ENCODE measurements around the gene DENND2C.

The DENND2C gene

DNA sequence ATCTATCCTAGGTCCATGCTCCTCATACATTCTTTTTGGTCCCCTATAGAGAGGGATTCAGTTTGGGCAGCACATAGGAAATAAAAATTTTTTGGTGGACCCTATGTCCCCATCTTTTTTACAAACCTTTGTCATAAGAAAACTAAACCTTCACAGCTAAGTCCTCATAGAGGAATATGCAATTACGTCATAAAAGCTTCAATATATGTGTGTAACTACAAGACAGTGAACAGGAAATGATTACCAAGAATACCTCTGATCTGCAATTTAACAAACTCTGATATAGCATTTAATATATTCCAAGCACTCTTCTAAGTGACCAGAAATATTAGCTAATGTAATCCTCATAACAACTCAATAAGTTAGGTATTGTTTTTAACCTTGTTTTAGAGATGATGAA lies 6.3 kb upstream of the DENND2C start:
- no peak for DNase-seq (ENCODE audit: low read depth, low spot score)

DNA sequence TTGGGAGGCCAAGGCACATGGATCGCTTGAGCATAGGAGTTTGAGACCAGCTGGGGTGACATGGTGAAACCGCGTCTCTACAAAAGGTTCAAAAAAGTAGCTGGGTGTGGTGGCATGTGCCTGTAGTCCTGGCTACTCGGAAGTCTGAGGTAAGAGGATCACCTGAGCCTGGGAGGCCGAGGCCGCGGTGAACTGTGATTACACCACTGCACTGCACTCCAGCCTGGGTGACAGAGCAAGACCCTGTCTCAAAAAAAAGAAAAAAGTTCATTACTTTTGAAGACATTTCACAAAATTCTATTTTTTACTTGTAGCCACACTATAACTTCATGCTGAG lies 2.1 kb upstream of the DENND2C start:
- no peak for DNase-seq (ENCODE audit: low read depth, low spot score)

DNA sequence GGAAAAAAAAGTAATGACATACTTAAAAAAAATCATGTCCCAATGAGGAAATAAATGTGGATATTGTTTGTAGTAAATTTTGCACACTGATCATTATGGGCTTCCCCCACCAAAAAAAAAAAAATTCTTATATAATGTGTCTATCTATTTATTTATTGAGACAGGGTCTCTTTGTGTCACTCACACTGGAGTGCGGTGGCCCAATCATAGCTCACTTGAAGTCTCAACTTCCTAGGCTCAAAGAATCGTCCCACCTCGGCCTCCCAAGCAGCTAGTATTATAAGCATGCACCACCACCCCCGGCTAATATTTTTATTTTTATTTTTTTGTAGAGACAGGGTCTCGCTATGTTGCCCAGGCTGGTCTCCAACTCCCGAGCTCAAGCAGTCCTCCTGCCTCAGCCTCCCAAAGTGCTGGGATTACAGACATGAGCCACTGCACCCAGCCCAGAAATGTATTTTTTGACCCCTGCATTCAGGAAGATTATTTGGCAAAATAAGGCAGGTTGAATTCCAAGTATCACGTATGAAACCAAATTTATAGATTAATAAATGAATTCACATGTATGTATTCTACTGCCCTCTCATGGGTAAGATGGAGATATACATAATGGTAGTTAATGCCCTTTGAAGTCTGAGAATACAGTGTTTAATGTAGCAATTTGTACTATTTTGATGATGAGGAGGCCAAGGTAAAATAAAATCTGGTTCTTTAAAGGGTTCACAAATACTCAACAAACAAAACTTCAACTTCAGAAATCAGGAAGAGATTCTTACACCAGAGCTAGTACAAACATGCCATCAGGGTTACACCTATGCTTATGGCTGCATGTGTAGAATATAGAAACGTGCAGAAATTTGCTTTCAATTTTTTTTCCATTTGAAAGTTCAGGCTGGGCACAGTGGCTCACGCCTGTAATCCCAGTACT lies 1.4 kb upstream of the DENND2C start:
- no peak for DNase-seq (ENCODE audit: low read depth, low spot score)

DNA sequence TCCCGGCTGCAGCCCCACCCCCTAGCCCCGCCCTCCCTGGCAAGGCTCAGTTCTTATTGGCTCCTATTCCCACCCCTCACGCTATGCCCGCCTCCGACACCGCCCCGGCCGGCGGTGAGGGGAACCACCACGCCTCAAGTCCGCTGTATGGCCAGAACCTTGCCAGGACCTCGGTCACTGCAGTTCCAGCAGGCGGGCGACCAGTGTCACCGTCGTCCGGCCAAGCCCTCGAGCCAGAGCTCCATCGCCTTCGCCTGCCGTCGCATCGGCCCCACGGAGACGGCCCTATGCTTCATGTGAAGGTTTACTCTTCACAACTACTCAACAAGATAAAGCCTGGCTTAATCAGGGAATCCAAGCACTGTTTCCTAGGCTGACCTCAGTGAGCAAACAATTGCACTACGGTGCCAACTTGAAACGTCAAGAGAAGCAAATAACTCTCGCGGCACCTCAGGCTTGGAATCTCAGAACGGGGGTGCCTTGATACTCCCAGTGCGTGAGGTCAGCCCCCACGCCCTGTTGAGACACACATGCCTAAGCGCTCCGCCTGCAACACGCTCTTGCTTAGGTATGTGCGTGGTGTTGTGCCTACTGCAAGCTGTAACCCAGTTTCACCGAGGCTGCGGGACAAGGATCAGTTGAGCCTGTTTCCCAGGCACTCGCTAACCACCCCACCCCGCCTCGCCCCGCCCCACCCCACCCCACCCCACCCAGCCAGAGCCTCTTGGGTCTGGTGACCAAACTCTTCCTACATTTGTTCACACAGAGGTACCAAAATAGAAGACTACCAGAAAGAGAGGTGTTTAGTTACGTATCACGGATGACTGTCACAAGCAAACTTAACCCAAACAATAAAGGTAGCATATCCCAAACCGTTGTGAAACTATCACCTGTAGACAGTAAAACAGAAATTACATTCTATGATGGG lies 498 bp upstream of the DENND2C start:
- peak; percentile 62 for DNase-seq (ENCODE audit: low read depth, low spot score)

DNA sequence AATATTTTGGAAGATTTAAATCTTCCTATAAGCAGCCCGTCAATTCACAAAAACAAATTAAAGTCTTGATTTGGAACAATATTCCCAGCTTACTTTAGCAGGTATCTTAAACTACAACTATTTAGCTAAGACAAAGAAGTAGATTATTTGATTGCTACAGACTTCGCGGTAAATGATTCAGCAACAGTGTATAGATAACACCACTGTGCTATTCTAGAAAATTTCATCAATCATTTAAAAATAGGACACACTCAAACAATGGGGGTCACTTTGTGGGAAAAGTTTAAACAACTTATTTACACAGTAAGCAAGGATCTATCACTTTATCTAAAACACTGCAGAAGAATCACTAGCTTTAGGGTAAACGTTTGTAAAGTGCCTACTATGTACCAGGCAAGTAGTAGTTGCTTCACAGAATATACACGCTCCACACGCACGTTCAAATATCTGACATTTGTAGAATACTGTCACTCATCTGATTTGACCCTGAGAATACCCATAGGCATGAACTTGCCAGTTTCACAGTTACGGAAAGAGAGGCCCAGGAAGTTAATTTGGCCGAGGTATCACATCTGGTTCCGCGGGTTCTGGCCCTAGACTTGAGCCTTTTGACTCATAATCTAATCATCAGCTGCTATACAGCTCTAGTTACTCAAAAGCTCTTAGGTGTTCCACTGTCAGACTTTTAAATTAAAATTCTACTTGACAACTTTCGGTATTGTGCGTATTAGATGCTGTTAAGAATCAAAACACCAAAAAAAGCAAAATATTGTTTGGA lies 876 bp downstream of the DENND2C start:
- no peak for DNase-seq (ENCODE audit: low read depth, low spot score)

DNA sequence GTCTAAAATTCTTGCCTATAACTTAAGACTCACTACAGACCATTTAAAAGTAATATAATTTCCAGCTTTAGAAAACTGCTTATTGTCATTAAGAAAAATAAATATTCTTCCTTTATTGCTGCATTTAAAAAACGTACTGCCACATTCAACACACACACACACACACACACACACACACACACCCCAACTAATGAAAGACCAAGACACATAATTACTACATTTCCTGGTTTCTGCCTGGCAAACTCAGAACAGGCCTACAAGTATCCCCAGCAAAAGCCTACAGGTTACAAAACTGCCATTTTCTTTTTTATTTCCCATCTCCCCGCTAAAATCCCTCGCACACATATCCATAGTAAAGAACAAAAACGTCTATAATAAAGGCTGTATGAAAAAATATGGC lies 1.5 kb downstream of the DENND2C start:
- no peak for DNase-seq (ENCODE audit: low read depth, low spot score)

DNA sequence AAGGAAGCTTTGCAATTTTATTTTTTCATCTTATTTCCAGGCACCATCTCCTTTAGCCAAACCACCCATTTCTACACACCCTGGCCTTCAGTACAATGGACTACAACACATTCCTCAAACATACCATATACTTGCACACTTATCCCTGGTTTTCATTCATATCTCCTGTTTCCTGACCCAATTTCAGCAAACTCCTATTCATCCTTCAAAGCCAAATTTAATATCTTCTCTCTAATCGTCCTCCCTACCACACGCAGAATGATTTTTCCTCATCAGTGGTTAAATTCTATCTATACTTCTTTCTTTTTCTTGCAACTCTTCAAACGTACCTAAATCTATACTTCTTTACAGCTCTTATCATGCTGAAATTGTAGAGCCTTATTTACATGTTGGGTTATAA lies 2.9 kb downstream of the DENND2C start:
- no peak for DNase-seq (ENCODE audit: low read depth, low spot score)

DNA sequence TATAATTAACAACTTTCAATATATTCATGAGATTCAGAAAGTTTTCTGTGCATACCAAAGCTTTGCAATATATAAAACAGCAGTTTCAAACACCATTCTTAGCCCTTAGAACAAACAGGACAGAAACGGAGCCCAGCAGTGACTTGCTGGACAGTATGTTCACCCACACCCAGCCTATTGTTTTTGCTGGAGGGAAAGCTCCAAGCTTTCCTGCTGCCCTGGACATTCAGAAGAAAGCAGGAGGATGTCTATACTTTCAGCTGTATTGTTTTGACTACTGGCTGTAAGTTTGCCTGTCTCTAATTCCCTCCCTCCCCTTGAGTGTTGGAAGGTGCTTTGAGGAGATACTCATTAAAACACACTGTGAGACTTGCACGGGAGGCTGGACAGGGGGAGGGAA lies 9.6 kb downstream of the DENND2C start:
- no peak for DNase-seq (ENCODE audit: low read depth, low spot score)

DNA sequence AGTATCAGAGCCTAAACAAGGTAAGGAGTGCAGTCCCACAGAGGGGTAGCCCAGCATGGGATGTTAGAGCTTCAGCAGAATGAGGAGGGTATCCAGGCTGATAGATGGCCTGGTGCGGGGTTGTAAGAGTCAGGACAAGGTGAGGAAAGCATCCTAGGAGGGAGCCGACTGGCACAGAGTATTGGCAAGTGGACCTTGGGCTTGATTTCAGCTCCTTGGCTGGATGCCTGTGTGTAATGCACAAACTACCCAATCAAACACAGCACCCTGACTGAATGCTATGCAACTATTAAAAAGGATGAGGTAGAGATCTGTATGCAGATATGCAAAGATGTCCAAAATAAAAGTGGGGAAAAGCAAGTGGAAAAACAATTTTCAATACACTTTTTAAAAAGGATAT lies 18.0 kb downstream of the DENND2C start:
- DNase-seq (ENCODE audit: low read depth, low spot score), result no peak

DNA sequence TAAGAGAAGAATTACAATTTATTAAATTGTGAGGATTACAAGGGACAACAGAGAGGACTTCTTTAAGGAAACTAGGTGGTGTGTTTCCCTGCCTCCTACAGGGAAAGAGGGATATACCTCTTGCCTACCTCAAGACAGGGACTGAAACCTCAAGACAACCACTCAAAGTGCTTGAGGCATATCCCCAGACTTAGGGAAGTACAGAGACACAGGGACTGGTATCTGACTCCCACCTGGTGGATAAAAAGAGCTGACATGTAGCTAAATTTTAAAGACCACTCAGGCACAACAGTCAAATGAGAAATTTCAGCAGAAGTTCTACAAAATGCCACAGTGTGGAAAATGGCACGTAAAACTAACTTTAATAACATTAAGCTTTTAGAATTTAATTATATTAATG lies 21.3 kb downstream of the DENND2C start:
- no peak for DNase-seq (ENCODE audit: low read depth, low spot score)

DNA sequence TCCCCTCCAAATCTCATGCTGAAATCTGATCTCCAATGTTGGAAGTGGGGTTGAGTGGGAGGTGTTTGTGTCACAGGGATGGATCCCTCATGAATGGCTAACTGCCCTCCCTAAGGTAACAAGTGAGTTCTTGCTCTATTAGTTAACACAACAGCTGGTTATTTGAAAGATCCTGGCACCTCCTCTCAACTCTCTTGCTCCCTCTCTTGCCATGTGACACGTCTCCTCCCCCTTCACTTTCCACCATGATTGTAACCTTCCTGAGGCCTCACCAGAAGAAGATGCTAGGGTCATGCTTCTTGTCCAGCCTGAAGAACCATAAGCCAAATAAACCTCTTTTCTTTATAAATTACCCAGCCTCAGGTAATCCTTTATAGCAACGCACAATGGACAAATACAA lies 28.5 kb downstream of the DENND2C start:
- no peak for DNase-seq (ENCODE audit: low read depth, low spot score)

DNA sequence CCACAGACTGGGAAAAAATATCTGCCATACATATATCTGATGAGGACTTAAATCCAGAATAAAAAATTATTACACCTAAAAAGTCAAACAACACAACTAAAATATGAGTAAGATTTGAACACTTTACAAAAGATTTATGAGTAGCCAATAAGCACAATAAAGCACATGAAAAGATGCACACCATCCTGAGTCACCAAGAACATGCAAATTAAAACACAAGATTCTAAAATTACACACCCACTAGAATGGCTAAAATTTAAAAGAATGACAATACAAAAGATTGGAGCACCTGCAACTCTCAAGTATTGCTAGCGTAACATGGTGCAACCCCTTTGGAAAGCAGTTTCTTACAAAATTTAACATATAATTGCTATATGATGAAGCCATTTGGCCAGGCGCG lies 30.9 kb downstream of the DENND2C start:
- no peak for DNase-seq (ENCODE audit: low read depth, low spot score)

DNA sequence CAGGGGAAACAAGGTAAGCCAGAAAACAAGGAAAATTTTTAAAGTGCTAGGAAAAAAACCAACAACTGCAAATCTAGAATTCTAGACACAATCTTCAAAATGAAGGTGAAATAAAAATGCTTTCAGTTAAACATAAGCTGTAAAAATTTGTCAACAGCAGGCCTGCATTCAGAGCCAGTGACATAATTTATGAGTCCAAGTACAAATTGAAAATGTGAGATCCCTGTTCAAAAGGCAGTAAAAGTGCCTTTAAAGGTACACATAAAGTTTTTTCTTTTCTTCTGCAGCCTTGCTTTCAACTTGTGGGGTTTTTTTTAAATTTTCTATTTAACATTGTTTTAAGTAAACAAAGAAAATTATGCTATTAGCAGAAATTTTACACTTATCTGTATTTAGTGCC lies 37.4 kb downstream of the DENND2C start:
- DNase-seq (ENCODE audit: low read depth, low spot score), result no peak

DNA sequence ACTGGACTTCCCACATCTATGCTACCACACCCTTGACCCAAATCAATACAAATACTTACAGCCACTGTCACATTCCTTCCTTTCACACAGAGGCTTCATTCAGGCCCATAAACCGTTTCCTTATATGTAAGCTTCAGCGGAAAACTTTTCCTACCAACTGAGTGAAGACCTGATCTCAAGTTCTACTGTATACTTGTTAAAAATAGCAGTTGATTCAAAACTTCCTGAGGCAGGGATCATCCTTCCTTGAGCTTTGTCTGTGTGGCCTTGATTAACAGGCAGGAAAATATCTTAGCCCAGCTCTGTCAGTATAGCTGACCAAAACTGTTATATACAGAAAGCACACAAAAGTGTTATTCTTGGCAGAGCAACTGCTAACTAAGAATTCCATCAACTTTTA lies 42.7 kb downstream of the DENND2C start:
- DNase-seq (ENCODE audit: low read depth, low spot score), result no peak

DNA sequence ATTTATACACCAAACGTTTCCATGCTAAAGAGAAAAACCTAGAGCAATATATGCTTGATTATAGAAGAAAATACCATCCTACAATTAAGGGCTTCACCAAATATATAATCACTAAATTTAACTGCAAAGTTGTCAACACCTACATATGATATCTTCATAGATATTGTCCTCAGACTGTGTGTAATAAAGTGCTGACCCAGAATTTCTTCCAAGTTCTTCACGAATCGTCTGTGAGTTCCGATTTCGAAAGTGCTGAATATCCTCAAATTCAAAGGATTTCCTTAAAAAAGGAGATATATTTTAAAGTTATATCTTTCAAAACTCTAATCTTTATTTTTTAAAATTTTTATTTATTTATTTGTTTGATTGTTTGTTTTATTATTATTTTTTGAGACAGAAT lies 46.5 kb downstream of the DENND2C start:
- no peak for DNase-seq (ENCODE audit: low read depth, low spot score)

DNA sequence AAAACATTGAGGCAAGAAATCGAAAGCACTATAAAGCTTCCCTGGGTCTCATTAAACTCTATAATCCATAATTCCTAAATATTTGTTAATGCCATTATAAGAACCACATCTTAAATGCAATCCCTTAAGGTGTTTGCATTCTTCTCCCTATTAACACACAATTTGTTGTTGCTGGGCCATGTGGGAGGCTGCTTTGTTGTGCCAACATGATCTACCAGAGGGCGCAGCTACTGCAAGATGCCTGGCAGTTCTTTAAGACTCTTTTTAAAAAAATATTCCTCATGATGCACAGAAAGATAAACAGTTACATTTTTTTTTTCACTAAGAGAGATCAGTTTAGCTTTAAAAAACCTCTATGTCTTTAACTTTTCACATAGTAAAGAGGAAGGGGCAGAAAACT lies 49.4 kb downstream of the DENND2C start:
- no peak for DNase-seq (ENCODE audit: low read depth, low spot score)

DNA sequence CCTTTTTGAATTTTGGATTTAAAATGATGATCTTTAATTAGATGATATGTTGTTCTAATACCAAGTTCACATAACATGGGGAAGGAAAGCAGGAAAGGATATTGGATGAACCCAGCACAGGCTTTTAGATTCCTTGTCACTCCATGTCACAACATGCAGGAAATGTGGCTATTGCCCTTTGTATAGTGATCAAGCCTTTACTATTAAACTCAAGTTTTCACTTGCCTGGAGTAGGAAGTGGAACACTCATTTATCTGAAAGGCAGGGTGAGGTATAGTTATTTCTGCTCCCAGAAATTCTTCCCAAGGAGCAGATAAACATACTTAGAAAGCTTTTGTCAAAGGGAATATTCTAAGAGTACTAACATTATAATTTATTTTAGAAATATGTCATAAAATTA lies 51.2 kb downstream of the DENND2C start:
- DNase-seq (ENCODE audit: low read depth, low spot score), result no peak

DNA sequence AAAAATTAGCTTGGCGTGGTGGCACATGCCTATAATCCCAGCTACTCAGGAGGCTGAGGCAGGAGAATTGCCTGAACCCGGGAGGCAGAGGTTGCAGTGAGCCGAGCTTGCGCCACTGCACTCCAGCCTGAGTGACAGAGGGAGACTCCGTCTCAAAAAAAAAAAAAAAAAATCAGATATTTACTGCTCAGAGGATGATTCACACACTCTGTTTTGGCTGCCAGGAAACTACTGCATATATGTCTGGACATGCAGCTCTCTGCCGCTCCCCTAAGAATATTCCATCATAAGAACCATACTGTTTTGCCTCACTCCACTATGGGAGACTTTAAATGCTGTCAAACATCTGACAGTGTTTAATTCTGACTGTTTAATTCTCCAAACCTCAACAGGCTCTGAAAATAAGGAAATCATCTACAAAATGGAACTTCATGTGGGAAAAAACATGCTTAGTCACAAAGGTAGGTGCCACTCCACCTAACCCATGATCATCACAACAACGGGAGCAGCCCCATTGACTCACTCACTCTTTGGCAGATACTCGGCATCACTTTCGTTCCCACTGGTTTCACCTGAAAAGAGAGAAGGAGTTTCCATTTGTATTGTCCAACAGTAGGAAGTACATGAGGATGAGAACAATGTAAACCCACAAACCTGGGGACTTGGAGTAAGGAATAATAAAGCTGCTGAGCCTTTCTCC lies 59.2 kb downstream of the DENND2C start:
- DNase-seq (ENCODE audit: low read depth, low spot score), result no peak

DNA sequence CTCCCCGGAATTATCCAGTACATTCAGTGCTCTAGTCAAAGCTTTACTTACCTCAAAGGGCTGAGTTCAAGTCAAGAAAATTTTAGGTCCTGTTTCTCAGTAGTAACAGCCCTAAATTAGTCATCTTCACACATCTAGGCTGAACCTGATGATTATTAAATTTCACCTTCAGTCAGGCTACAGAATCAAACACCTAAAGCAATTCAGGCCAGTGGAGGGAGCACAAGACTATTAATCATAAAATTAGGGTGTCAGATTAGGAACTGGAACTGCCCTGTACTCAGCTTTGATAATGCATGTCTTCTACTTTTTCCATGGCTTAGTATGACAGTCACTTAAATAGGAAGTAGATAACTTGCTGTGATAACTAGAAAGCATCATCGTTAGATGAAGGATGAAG lies 60.0 kb downstream of the DENND2C start:
- DNase-seq (ENCODE audit: low read depth, low spot score), result no peak

DNA sequence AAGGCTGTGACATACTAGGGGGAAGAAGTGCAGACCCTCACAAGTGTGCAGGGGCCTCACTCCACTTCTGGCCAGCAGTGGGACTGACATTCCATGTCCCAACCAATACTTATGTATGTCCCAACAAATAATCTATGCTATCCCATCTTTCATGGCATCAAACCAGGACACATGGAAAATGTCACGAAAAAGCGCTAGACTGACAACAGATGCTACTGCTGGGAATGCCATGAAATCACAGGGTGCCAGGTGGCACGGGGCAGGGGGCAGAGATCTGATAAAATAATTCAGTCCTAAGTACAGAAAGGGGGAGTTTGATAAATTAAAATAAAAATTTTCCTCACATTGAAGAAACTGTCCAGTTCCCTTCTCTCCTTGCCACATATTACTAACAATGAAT lies 60.8 kb downstream of the DENND2C start:
- no peak for DNase-seq (ENCODE audit: low read depth, low spot score)

DNA sequence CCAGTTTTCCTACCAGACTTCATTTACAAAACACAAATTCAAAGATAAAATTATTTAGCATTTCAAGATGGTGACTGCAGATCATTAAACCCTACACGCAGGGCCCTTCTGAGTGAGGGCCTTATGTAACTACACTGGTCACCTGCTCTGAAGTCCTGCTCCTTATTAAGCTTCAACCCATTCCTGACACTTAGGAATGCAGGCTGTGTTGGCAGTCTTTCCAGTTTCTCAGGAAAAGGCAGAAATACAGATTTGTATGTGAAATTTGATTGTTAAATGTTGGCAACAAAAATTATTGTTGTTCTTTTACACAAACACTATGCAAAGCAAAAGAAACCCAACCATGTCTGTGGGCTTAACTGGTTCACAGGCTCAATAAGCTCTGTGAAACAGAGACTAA lies 62.6 kb downstream of the DENND2C start:
- DNase-seq (ENCODE audit: low read depth, low spot score), result no peak

Measured in activated CD4-positive, CD25-positive, alpha-beta regulatory T cell treated with anti-CD3 and anti-CD28 coated beads, Interleukin-2, amount 50 U/mL, for 16 hours (primary cell).